Stomach (tissue), 4 donors: ENCODE results near the gene MOK.

Source experiments
- POLR2A ChIP-seq, 4 donors: fragments of 450-650 bp; IDR thresholded peaks; one replicate each; pipeline ENCODE4 v1.6.1; 2016; ENCODE audit warnings: antibody characterized with exemption in 4 of 4, control low read depth in 2 of 4, mild to moderate bottlenecking in 1 of 4, moderate library complexity in 1 of 4
- TF ChIP-seq, protein P1 (sequence below), 7 experiments: fragments of 450-650 bp in 4 of 7; fragments of 200-600 bp in 3 of 7; sonication (generic) in 3 of 7; IDR thresholded peaks; one replicate each; pipeline ENCODE4 v1.5.1; 2016 to 2019; ENCODE audit warnings: antibody characterized with exemption in 7 of 7, control low read depth in 2 of 7, mild to moderate bottlenecking in 1 of 7

DNA sequence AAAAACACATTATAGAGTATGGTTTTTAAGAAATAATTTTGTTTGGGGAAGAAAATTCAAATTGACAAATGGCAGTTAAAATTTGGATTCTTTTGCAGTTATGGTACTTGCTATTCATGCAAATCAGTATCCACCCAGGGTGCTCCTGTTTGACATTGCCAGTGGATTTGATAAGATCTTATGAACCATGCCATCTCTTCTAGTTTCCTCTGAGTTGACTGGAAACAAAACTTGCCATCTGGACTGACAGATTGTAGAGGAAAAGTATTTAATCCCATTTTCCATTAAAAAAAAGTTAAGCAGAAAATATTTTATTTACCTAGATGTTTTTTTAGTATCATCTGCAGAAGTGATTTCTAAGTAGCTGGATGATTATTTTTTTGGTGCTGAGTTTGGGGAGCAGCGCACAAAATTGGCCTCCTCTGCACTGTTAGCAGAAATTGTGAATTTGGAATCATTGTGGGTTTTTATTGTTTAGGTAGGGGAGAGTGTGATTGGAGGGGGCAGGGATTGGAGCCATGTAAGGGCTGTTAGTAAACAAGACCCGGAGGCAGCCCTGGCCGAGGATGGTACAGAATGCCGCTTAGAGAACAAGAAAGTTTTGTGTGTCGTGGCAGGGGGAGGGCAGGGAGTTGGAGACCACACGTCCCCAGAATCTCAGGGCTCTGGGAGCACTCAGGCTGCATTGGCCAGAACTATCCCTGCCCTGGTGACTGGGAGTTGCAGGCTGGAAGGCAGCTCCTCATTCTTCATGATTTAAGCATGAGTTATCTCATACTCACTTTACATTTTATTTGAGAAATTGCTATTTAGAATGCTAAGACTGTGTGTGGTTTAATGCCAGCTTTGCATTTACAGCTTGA, 108.7 kb downstream of the MOK start:
- TF ChIP-seq, protein P1, sequence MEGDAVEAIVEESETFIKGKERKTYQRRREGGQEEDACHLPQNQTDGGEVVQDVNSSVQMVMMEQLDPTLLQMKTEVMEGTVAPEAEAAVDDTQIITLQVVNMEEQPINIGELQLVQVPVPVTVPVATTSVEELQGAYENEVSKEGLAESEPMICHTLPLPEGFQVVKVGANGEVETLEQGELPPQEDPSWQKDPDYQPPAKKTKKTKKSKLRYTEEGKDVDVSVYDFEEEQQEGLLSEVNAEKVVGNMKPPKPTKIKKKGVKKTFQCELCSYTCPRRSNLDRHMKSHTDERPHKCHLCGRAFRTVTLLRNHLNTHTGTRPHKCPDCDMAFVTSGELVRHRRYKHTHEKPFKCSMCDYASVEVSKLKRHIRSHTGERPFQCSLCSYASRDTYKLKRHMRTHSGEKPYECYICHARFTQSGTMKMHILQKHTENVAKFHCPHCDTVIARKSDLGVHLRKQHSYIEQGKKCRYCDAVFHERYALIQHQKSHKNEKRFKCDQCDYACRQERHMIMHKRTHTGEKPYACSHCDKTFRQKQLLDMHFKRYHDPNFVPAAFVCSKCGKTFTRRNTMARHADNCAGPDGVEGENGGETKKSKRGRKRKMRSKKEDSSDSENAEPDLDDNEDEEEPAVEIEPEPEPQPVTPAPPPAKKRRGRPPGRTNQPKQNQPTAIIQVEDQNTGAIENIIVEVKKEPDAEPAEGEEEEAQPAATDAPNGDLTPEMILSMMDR (IDR thresholded peaks at IDR 0.05): no peak
- TF ChIP-seq POLR2A (IDR thresholded peaks at IDR 0.05): no peak
